B cell (primary cell): ENCODE data around the gene FCF1. TPM values are rescaled to one million over a fixed set of nuclear protein-coding genes. Genes with fewer than 3 reads are reported as not detected.

Experiments
- ATAC-seq: fragments of 200-7000 bp; cut with Tn5 transposase; one replicate; pipeline ENCODE4 v1.10.0; 2021; ENCODE audit warnings: low read depth, mild to moderate bottlenecking, moderate number of reproducible peaks, moderate library complexity
- CTCF ChIA-PET: fragments of 350-600 bp; sonication (Branson Sonifier 250); formaldehyde crosslinking; loops from one replicate; lab custom pipeline; 2021; ENCODE audit warnings: antibody characterized with exemption, inconsistent platforms; lab: Charles Lee
- POLR2A ChIA-PET: fragments of 350-600 bp; sonication (Branson Sonifier 250); formaldehyde crosslinking; loops from one replicate; lab custom pipeline; 2021; ENCODE audit warnings: antibody characterized with exemption; lab: Charles Lee
- DNase-seq: peaks from one replicate; pipeline ENCODE4 v3.0.0; 2013
- H2AFZ ChIP-seq: 2 replicates; pipeline ENCODE4 v1.6.1; 2012; ENCODE audit warnings: mild to moderate bottlenecking, low read depth, low read length; ENCODE audit not compliant: insufficient read depth, poor library complexity, severe bottlenecking
- H3K27ac ChIP-seq, 2 donors: 1 replicate in 1 of 2; 2 replicates in 1 of 2; pipeline ENCODE4 v1.5.1; 2012 to 2013; ENCODE audit warnings: low read length in 2 of 2, mild to moderate bottlenecking in 2 of 2, moderate library complexity in 1 of 2
- H3K27me3 ChIP-seq, 4 experiments: fragments of 200-600 bp in 1 of 4; sonication (generic) in 1 of 4; replicated peaks in 1 of 4; 1 replicate in 2 of 4; 2 replicates in 2 of 4; pipeline versions ENCODE4 v1.6.1 to v1.7.0; 2013 to 2016; ENCODE audit warnings: low read length in 3 of 4, mild to moderate bottlenecking in 2 of 4, mixed read lengths in 1 of 4, moderate library complexity in 1 of 4; ENCODE audit not compliant: insufficient read depth in 4 of 4, control insufficient read depth in 3 of 4; ENCODE audit errors: control extremely low read depth in 1 of 4
- H3K36me3 ChIP-seq, 2 experiments: replicated peaks in 1 of 2; 1 replicate in 1 of 2; 2 replicates in 1 of 2; pipeline versions ENCODE4 v1.6.1 to v1.7.1; 2013; ENCODE audit warnings: low read length in 1 of 2; ENCODE audit not compliant: insufficient read depth in 2 of 2, control insufficient read depth in 1 of 2; ENCODE audit errors: control extremely low read depth in 1 of 2, extremely low read depth in 1 of 2
- H3K4me1 ChIP-seq, 2 donors: fragments of 200-600 bp in 1 of 2; sonication (generic) in 1 of 2; 1 replicate in 1 of 2; 2 replicates in 1 of 2; pipeline versions ENCODE4 v1.5.1 to v1.6.1; 2013 to 2017; ENCODE audit warnings: low read length in 2 of 2; ENCODE audit not compliant: control insufficient read depth in 2 of 2, insufficient read depth in 2 of 2
- H3K4me2 ChIP-seq: replicated peaks from 2 replicates; pipeline ENCODE3; 2012; ENCODE audit warnings: mild to moderate bottlenecking, low read depth, low read length; ENCODE audit not compliant: poor library complexity, severe bottlenecking
- H3K4me3 ChIP-seq, 5 experiments: fragments of 200-600 bp in 1 of 5; sonication (generic) in 1 of 5; 1 replicate in 3 of 5; 2 replicates in 2 of 5; pipeline versions ENCODE4 v1.5.1 to v1.7.0; 2011 to 2016; ENCODE audit warnings: low read length in 4 of 5, mild to moderate bottlenecking in 4 of 5, low read depth in 2 of 5, control low read depth in 1 of 5, moderate library complexity in 1 of 5; ENCODE audit not compliant: insufficient read depth in 1 of 5; ENCODE audit errors: control extremely low read depth in 1 of 5, extremely low read depth in 1 of 5
- H3K79me2 ChIP-seq: fragments of 200-600 bp; sonication (generic); one replicate; pipeline ENCODE4 v1.6.0; 2016; ENCODE audit warnings: low read length; ENCODE audit not compliant: control insufficient read depth, insufficient read depth
- H3K9ac ChIP-seq: fragments of 200-600 bp; sonication (generic); 2 replicates; pipeline ENCODE4 v1.6.1; 2017; ENCODE audit warnings: mild to moderate bottlenecking, low read length, moderate library complexity
- H3K9me3 ChIP-seq, 3 donors: one replicate each; pipeline versions ENCODE4 v1.6.1 to v1.7.1; 2013; ENCODE audit warnings: low read length in 2 of 3; ENCODE audit not compliant: control insufficient read depth in 2 of 3, insufficient read depth in 1 of 3; ENCODE audit errors: control extremely low read depth in 1 of 3
- H4K20me1 ChIP-seq: 2 replicates; pipeline ENCODE4 v1.6.0; 2012; ENCODE audit warnings: mild to moderate bottlenecking, low read length; ENCODE audit not compliant: insufficient read depth, control insufficient read depth, poor library complexity, severe bottlenecking
- H3K27ac Mint-ChIP-seq: one replicate; pipeline ENCODE4 v1.8.0; 2021; ENCODE audit warnings: mixed read lengths
- H3K27me3 Mint-ChIP-seq: one replicate; pipeline ENCODE4 v1.8.0; 2021; ENCODE audit warnings: mixed read lengths
- H3K4me1 Mint-ChIP-seq: one replicate; pipeline ENCODE4 v1.8.0; 2021; ENCODE audit warnings: mixed read lengths
- H3K4me3 Mint-ChIP-seq: one replicate; pipeline ENCODE4 v1.8.0; 2021; ENCODE audit warnings: mixed read lengths
- H3K9me3 Mint-ChIP-seq: one replicate; pipeline ENCODE4 v1.8.0; 2022; ENCODE audit warnings: mixed read lengths; ENCODE audit not compliant: insufficient read depth
- CTCF ChIP-seq: fragments of 200-600 bp; IDR thresholded peaks from one replicate; pipeline ENCODE4 v1.8.0; 2022; ENCODE audit warnings: antibody characterized with exemption, mild to moderate bottlenecking
- EZH2 ChIP-seq: IDR thresholded peaks from 2 replicates; pipeline ENCODE4 v1.6.1; 2012; ENCODE audit warnings: borderline replicate concordance, low read depth, mild to moderate bottlenecking, moderate library complexity, low read length; ENCODE audit not compliant: insufficient read depth, poor library complexity, severe bottlenecking
- WGBS: methylation state at CpG from one replicate; pipeline ENCODE4 v1.1.5; 2013; ENCODE audit warnings: missing lambda C conversion rate; ENCODE audit not compliant: insufficient coverage; 5-methylcytosine and 5-hydroxymethylcytosine counted together
- intact Hi-C: fragments of 100-400 bp; cut with micrococcal nuclease; formaldehyde crosslinking; loops from one replicate; pipeline ENCODE4 v1.10.0; 2022
- polyA plus RNA-seq: library from polyadenylated mRNA; depleted of rRNA; stranded (reverse); fragments of >200 nt; gene quantifications from 2 replicates; pipeline ENCODE4 v1.2.3, GENCODE V29; 2012
- total RNA-seq, 2 donors: library from RNA; stranded (reverse); fragments of 120-200 nt in 1 of 2; gene quantifications; 1 replicate in 1 of 2; 2 replicates in 1 of 2; pipeline versions ENCODE4 v1.2.3 to v1.2.4, GENCODE V29; 2013 to 2022

The FCF1 gene
- total and polyA plus RNA-seq, 2 donors (not counting 1 experiment from before 2014, with no cell fraction given), result 21.1 to 41.6 TPM

- Mint-ChIP-seq H3K9me3 (no peaks in the 10 kb centered on the region), H3K4me3 (peak overlapping the region; percentile 40), H3K27me3 (no peaks in the 10 kb centered on the region), H3K4me1 (peaks cover 27% of the 10 kb centered on the region), H3K27ac (no peak overlapping the region)
- peaks cover 13% of the 10 kb centered on the region for H4K20me1 ChIP-seq
- no peak overlapping the region for H3K4me3 ChIP-seq
- DNase-seq (no peak), ATAC-seq (no peak)
- 67% methylated on average over 2 of the region's 2 CpGs for WGBS
- intact Hi-C loops, result loop anchor here (2.0 to 10.0 kb wide), 2 partner anchors 76 to 110 kb away; no protein-coding TSS in a partner anchor
- no peak overlapping the region for H2AFZ ChIP-seq
- H3K27me3 ChIP-seq, result no peaks in the 10 kb centered on the region
- no peaks in the 10 kb centered on the region for H3K9me3 ChIP-seq
- H3K36me3 ChIP-seq, result peaks cover 2 to 42% of the 10 kb centered on the region in 2 experiments
- H3K79me2 ChIP-seq, result peaks cover 3% of the 10 kb centered on the region
- peak overlapping the region; percentile 42 for H3K4me2 ChIP-seq
- ChIA-PET POLR2A (no interaction called here), CTCF (interaction anchor here (1.0 to 1.7 kb wide), 4 partner anchors 67 to 78 kb away, joined by 3 to 8 read pairs (median 3); partner anchors contain the start of genes LTBP2 and YLPM1)
- peaks cover 29% of the 10 kb centered on the region in 2 donors for H3K4me1 ChIP-seq
- H3K9ac ChIP-seq, result no peak overlapping the region
- TF ChIP-seq CTCF (no peak), EZH2 (no peak)
- H3K27ac ChIP-seq, result no peak overlapping the region
These were observed 27.9 kb upstream of the FCF1 start for GRCh38 chr14:74685056-74685455.

GRCh38 chr14:74685921-74686678 lies 26.8 kb upstream of the FCF1 start:
- ChIA-PET POLR2A (interaction anchor here (0.6 kb wide), 1 partner anchor 228 kb away, joined by 6 read pairs; no protein-coding TSS in a partner anchor), CTCF (no interaction called here)
- Mint-ChIP-seq H3K4me1 (peaks cover 27% of the 10 kb centered on the region), H3K9me3 (no peaks in the 10 kb centered on the region), H3K27ac (no peak overlapping the region), H3K27me3 (no peaks in the 10 kb centered on the region), H3K4me3 (no peak overlapping the region)
- Histone ChIP-seq H2AFZ (no peak overlapping the region), H3K9me3 (no peaks in the 10 kb centered on the region), H3K36me3 (peaks cover 2 to 48% of the 10 kb centered on the region in 2 experiments), H3K27me3 (no peaks in the 10 kb centered on the region), H4K20me1 (peaks cover 13% of the 10 kb centered on the region), H3K4me2 (no peak overlapping the region), H3K4me1 (peaks cover 29% of the 10 kb centered on the region in 2 donors), H3K27ac (no peak overlapping the region), H3K79me2 (peaks cover 7% of the 10 kb centered on the region), H3K9ac (no peak overlapping the region), H3K4me3 (no peak overlapping the region)
- no peak for DNase-seq
- no peak for ATAC-seq
- TF ChIP-seq CTCF, result no peak
- TF ChIP-seq EZH2, result no peak
- 88% methylated on average over 2 of the region's 3 CpGs for WGBS
- intact Hi-C loops, result loop anchor here (2.0 to 10.0 kb wide), 2 partner anchors 77 to 109 kb away; no protein-coding TSS in a partner anchor
